CD1c-positive myeloid dendritic cell (primary cell): Measurements from ENCODE around the gene OR8B4.
"Not testable (repeated sequence)": the region's sequence is repeated elsewhere in the genome, so short reads cannot be mapped to it uniquely, and the experiment has no call there.

Experiments used
- DNase-seq: peaks from one replicate; pipeline ENCODE4 v3.0.0-alpha.2; 2016; ENCODE audit errors: extremely low spot score

Gene OR8B4

GRCh38 chr11:124424384-124424921, at the start of gene OR8B4:
OR8B4 (minus strand) TSS chr11:124424871; CDS start chr11:124424871, 0 bp downstream.
- DNase-seq: no peak

GRCh38 chr11:124474079-124474478, 49.4 kb upstream of the OR8B4 start:
- no peak for DNase-seq

- DNase-seq: no peak
Observed at GRCh38 chr11:124473476-124473875, 48.8 kb upstream of the OR8B4 start.

- no peak for DNase-seq
Observed at GRCh38 chr11:124470561-124471227, 46.0 kb upstream of the OR8B4 start.

GRCh38 chr11:124467381-124467927, 42.8 kb upstream of the OR8B4 start:
- no peak for DNase-seq

GRCh38 chr11:124465368-124465767, 40.7 kb upstream of the OR8B4 start:
- DNase-seq: no peak

GRCh38 chr11:124463990-124464389, 39.3 kb upstream of the OR8B4 start:
- no peak for DNase-seq

- DNase-seq: no peak
Observed at GRCh38 chr11:124463324-124463723, 38.7 kb upstream of the OR8B4 start.

- peak; percentile 10 for DNase-seq
Observed at GRCh38 chr11:124460459-124460858, 35.8 kb upstream of the OR8B4 start.

- DNase-seq: not testable (repeated sequence)
Observed at GRCh38 chr11:124459379-124459778, 34.7 kb upstream of the OR8B4 start.

GRCh38 chr11:124454552-124454951, 29.9 kb upstream of the OR8B4 start:
- DNase-seq: no peak

- no peak for DNase-seq
Observed at GRCh38 chr11:124446916-124447315, 22.2 kb upstream of the OR8B4 start.

- no peak for DNase-seq
Observed at GRCh38 chr11:124445646-124446150, 21.0 kb upstream of the OR8B4 start, which contains the start of gene OR8B8. OR8B8 (minus strand) TSS chr11:124445696; CDS start chr11:124441085, 4,611 bp downstream.

- no peak for DNase-seq
Observed at GRCh38 chr11:124442847-124443246, 18.2 kb upstream of the OR8B4 start.

GRCh38 chr11:124442442-124442841, 17.8 kb upstream of the OR8B4 start:
- no peak for DNase-seq

- DNase-seq: no peak
Observed at GRCh38 chr11:124441519-124441918, 16.8 kb upstream of the OR8B4 start.

- DNase-seq: no peak
Observed at GRCh38 chr11:124441081-124441480, 16.4 kb upstream of the OR8B4 start.

GRCh38 chr11:124440608-124441007, 15.9 kb upstream of the OR8B4 start:
- no peak for DNase-seq

- DNase-seq: no peak
Observed at GRCh38 chr11:124434699-124435098, 10.0 kb upstream of the OR8B4 start.

- no peak for DNase-seq
Observed at GRCh38 chr11:124429599-124429998, 4.9 kb upstream of the OR8B4 start.

GRCh38 chr11:124421043-124421442, 3.6 kb downstream of the OR8B4 start:
- no peak for DNase-seq

GRCh38 chr11:124415356-124415923, 9.2 kb downstream of the OR8B4 start:
- peak; percentile 57 for DNase-seq

GRCh38 chr11:124409906-124410305, 14.8 kb downstream of the OR8B4 start:
- no peak for DNase-seq
